Right renal pelvis (tissue), 4 donors: ENCODE results near the gene HBE1. TPM values are rescaled to one million over a fixed set of nuclear protein-coding genes. Genes with fewer than 3 reads are reported as not detected.
"Not testable (repeated sequence)": the region's sequence is repeated elsewhere in the genome, so short reads cannot be mapped to it uniquely, and the experiment has no call there.

Experiments
- DNase-seq, 4 donors: peaks; one replicate each; pipeline ENCODE4 v3.0.0-alpha.2; 2013; ENCODE audit warnings: low read depth in 4 of 4, low spot score in 3 of 4, missing footprints in 1 of 4
- polyA plus RNA-seq, 4 donors: library from polyadenylated mRNA; unstranded; fragments of 120-200 nt; gene quantifications; one replicate each; pipeline ENCODE4 v1.2.1, GENCODE V29; 2013; ENCODE audit not compliant: insufficient read length in 4 of 4

The HBE1 gene
- polyA plus RNA-seq, 4 donors, result 6.6 to 11.6 (median 7.4) TPM

DNA sequence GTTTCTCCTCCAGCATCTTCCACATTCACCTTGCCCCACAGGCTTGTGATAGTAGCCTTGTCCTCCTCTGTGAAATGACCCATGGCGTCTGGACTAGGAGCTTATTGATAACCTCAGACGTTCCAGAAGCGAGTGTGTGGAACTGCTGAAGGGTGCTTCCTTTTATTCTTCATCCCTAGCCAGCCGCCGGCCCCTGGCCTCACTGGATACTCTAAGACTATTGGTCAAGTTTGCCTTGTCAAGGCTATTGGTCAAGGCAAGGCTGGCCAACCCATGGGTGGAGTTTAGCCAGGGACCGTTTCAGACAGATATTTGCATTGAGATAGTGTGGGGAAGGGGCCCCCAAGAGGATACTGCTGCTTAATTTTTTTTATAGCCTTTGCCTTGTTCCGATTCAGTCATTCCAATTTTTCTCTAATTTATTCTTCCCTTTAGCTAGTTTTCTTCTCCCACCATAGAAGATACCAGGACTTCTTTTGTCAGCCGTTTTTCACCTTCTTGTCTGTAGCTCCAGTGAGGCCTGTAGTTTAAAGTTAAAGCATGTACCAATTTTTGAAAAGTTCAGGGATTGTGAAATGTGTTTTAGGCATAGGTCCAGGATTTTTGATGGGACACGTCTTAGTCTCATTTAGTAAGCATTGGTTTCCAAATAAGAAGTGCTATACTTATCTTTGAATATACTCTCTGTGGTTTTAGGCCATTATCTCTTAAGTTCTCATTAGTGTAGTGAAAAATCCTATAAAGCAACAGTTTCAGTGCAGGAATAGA lies 14.9 kb downstream of the HBE1 start, which contains the start of gene HBG2:
Gene HBG2, minus strand, starts transcription at position 136 of the 768 bp plus-strand sequence. Its CDS starts 53 bp downstream, at position 83.
- not testable (repeated sequence) for DNase-seq

DNA sequence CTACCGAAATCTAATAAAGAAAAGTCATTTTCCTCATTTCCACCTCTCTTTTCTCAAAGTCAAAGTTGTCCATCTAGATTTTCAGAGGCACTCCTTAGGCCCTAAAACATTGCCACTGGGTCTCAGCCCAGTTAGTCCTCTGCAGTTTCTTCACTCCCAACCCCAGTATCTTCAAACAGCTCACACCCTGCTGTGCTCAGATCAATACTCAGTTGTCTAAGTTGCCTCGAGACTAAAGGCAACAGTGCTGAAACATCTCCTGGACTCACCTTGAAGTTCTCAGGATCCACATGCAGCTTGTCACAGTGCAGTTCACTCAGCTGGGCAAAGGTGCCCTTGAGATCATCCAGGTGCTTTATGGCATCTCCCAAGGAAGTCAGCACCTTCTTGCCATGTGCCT lies 15.7 kb downstream of the HBE1 start:
- DNase-seq, result not testable (repeated sequence)

DNA sequence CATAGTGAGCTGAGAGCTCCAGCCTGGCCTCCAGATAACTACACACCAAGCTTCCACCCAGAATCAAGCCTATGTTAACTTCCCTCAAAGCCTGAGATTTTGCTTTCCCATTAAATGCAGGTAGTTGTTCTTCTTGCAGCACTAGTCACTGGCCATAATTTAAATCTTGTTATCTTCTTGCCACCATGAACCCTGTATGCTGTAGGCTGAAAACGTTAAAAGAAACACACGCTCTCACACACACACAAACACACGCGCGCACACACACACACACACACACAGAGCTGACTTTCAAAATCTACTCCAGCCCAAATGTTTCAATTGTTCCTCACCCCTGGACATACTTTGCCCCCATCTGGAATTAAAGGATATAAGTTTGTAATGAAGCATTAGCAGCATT lies 16.3 kb downstream of the HBE1 start:
- DNase-seq, result not testable (repeated sequence)

DNA sequence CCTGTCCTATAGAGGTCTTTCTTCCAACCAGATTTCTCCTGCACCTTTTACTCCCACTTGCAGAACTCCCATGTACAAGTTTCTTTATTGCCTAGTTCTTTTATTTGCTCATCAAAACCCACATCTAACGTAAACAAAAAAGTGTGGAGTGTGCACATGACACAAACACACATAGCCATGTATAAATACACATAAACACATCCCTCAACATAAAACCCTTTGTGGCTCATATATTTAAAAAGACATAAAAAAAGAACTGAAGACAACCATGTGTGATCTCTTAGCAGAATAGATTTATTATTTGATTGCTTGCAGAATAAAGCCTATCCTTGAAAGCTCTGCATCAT lies 16.9 kb downstream of the HBE1 start:
- DNase-seq, result no peak

DNA sequence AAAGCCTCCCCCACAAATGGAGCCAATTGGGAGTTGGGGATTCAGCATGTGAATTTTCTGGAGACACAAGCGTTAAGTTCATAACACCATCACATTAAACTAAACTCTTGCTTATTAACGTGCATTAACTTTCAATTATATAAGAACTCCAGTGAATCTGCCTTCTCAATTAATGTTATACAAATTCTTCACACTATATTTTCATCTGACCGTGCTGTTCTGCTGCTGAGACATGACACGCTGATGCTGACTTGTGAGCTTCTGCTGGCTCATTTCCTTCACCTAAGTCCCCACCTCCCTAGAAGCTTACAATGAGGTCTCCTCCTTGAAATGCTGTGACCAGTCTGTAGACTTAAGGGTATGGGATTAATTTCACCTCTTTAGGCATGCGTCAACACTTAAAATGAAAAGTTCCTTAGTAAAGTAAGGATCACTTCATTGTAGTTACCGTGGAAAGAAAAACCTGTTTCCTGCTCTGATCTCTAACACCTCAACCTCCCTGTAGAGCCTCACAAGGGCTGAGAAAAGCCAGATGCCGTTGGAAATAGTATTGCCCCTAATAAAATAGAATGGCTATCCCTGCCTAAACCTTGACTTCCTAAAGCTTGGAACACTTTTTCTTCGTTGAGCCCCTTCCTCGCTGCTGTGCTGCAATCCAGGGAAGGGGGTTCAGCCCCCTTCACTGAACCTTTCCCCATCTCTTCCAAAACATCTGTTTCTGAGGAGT lies 17.4 kb downstream of the HBE1 start:
- DNase-seq, result no peak

DNA sequence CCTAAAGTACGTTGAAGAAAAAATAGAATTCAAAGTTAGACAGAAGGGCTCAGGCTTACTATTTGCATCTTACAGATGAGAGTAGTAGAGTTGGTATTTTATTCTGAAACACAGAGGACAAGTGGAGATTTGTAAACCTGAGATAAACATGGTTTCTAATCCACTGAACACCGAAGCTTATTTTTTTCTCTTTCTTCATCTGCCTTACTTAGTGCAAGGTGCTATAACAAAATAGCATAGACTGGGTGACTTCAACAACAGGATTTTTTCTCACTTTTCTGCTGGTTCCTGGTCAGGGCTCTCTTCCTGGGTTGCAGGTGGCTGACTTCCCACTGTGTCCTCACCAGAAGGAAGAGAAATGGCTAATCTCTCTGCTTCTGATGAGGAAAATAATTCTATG lies 18.0 kb downstream of the HBE1 start:
- no peak for DNase-seq

DNA sequence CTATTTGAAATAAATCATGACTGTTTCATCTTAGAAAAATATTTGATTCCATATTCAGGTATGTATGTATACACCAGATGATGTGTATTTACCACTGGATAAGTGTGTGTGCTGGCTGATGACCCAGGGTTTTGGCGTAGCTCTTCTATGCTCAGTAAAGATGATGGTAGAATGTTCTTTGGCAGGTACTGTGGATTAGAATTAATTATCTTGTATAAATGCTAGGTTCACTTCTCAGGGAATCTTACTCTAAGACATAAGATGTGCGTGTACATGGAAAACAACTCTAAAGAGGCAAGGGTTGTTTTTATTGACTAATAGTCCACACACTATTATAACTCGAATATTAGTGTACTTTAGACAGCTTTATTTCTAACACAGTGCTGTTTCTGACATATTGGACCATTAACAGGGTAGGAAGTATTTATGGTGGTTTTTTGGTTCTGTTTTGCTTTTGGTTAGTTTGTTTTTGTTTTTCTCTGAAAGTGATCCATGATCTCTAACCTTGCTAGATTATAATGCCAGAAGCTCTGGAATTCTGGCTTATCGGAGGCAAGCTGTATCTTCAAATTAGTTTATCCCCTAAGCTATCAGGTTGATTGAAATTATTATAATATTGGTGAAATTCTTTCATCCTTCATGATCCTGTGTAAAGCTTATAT lies 19.1 kb downstream of the HBE1 start:
- no peak for DNase-seq

DNA sequence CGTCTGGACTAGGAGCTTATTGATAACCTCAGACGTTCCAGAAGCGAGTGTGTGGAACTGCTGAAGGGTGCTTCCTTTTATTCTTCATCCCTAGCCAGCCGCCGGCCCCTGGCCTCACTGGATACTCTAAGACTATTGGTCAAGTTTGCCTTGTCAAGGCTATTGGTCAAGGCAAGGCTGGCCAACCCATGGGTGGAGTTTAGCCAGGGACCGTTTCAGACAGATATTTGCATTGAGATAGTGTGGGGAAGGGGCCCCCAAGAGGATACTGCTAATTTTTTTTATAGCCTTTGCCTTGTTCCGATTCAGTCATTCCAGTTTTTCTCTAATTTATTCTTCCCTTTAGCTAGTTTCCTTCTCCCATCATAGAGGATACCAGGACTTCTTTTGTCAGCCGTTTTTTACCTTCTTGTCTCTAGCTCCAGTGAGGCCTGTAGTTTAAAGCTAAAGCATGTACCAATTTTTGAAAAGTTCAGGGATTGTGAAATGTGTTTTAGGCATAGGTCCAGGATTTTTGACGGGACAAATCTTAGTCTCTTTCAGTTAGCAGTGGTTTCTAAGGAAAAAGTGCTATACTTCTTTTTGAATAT lies 19.8 kb downstream of the HBE1 start, which contains the start of gene HBG1:
Gene HBG1, minus strand, starts transcription at position 51 of the 590 bp plus-strand sequence. CDS start 53 bp downstream, outside the sequence.
- not testable (repeated sequence) for DNase-seq

DNA sequence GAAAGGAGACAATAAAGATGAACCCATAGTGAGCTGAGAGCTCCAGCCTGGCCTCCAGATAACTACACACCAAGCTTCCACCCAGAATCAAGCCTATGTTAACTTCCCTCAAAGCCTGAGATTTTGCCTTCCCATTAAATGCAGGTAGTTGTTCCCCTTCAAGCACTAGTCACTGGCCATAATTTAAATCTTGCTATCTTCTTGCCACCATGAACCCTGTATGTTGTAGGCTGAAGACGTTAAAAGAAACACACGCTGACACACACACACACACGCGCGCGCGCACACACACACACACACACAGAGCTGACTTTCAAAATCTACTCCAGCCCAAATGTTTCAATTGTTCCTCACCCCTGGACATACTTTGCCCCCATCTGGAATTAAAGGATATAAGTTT lies 21.2 kb downstream of the HBE1 start:
- DNase-seq, result not testable (repeated sequence)

DNA sequence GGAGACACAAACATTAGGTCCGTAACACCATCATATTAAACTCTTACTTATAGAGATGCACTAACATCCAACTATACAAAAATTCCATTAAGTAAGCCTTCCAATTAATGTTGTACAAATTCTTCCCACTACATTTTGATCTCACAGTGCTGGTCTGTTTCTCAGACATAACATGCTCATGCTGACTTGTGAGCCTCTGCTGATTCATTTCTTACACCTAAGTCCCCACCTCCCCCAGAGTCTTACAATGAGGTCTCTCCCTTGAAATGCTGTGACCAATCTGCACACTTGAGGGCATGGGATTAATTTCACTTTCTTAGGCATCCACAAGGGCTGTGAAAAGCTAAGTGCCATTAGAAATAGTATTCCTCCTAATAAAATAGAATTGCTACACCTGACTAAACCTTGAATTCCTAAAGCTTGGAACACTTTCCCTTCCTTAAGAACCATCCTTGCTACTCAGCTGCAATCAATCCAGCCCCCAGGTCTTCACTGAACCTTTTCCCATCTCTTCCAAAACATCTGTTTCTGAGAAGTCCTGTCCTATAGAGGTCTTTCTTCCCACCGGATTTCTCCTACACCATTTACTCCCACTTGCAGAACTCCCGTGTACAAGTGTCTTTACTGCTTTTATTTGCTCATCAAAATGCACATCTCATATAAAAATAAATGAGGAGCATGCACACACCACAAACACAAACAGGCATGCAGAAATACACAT lies 22.1 kb downstream of the HBE1 start:
- DNase-seq, result no peak

DNA sequence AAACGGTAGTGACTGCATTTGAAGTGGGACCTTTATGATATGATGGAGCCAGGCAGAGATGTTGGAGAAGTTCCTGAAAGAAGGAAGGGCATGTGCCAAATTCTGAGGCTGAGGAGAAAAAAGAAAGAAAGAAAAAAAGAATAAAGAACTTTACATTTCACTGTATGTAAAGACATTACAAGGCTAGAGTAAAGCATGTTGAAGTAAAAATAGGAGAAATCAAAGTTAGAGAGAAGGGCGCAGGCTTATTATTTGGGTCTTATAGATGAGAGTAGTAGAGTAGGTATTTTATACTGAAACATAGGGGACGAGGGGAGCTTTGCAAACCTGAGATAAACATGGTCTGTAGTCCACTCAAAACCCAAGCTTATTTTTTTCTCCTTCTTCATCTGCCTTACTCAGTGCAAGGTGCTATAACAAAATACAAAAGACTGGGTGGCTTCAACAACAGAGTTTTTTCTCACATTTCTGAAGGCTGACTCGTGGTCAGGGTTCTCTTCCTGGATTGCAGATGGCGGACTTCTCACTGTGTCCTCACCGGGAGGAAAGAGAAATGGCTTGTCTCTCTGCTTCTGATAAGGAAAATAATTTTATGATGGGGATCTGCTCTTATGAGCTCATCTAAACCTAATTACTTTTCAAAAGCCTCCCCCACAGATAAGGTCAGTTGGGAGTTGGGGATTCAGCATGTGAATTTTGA lies 22.8 kb downstream of the HBE1 start:
- no peak for DNase-seq

DNA sequence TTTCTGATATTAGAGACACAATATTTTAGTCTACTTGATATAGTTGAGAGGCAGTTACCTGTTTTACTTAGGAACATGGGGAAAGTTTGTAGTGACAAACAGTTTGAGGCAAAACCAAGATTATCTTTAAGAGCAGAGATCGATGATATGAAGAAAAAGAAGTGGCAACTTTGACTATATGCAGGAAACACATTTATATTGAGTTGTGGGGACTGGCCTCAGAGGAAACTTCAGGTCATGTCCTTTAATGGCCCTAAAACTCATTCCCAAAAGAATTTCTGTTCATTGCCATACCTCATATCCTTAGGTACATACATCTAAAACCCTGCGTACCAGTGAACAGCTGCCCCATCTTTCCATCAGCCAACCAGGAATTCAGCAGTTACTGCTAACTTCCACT lies 24.6 kb downstream of the HBE1 start:
- no peak for DNase-seq

DNA sequence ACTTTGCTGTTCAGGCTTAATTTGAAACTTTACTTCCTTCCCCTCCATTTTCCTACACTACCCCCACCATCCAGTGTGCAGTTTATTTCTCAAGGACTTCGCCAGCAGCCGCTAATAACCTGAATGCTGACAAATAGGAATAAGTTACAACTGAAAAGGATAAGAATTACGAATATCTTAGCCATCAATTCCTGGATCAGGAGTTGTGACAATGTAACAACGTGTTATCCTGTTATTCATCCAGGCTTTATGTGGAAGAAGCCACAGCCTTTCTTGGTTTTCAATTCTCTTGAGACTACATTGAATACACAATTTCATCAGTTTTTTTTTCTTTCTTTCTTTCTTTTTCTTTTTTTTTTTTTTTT lies 25.9 kb downstream of the HBE1 start:
- DNase-seq, result no peak

DNA sequence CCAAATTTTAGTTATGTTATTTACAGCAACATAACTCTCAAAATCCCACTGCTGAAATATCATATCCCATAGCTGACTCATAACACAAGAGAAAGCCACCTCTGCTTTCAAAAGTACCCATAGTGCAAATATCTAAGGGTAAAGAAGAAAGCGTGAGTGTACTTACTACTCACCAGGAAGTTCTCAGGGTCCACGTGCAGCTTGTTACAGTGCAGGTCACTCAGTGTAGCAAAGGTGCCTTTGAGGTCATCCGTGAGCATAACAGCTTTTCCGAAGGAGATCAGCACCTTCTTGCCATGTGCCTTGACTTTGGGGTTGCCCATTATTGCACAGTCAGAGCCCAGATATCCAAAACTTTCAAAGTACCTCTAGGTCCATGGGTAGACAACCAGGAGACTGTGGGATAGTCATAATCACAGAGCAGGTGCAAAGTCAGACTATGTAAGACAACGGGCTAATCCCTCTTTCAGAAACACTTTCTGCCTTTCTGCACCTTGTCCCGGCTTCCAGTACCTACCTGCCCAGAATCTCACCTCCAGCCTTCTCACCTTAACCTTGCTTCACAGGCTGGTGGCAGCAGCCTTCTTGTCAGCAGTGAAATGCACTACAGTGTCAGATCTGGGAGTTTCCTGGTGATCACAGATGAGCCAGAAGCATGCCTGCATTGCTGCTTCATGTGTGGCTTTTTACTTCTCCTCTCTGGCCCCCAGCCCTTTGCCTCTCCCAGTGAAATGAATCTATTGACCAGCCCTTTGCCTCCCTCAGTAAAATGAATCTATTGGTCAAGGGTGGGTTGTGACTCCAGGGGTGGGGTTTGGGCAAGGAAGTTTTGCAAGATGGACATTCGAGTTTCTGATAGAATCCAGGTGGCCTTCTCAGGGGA lies 26.6 kb downstream of the HBE1 start:
- DNase-seq, result no peak

DNA sequence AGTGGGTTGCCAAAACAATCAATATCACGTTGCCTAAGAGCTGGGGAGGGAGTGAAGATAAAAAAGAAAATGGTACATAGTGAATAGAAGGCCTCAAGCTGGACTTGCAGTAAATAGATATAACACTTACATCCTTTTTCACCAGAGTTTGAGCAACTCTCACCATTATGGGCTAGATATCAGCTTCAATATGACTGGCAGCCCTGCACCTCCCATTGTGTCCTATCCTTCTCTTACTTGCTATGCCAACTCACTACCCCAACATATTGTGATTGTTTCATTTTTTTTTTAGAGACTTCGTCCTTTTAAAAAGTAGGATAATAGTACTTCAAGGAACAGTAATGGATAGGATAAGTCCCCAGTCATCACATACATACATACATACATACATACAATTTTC lies 27.5 kb downstream of the HBE1 start:
- DNase-seq, result no peak

DNA sequence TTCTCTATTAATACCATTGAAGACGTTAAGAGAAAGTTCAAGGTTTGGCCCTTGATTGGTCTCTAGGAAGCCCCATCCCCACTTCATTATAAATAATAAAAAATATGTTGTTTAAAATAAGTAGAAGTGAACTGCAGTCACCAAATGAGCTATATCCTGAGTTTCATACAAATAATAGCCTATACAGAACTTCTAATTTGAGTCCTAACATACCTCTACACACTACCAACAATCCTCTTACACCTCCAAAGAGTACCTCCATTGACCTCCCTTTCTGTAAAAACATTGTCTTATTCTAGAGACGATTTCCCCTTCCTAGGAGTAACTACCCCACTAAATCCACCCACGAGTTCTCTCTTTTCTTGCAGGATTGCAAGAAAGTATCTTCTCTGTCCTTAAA lies 28.3 kb downstream of the HBE1 start:
- DNase-seq, result no peak

DNA sequence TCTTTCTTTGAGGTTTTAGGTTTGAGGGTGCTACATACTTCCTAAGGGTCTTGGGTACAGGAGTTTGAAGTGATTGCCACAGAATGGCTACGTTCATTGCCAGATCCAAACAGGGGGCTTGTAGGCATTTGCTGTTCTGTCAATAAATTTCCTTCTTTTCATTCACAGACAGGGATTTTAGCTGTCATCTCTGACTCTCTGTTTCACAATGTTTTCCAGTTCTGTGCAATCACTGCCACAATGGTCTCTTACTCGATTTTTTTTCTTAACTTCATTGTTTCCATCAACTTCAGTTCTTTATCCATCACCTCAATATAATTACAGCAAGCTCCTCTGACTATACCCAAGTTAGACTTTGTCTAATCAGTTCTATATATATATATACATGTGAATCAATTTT lies 29.3 kb downstream of the HBE1 start:
- DNase-seq, result no peak

DNA sequence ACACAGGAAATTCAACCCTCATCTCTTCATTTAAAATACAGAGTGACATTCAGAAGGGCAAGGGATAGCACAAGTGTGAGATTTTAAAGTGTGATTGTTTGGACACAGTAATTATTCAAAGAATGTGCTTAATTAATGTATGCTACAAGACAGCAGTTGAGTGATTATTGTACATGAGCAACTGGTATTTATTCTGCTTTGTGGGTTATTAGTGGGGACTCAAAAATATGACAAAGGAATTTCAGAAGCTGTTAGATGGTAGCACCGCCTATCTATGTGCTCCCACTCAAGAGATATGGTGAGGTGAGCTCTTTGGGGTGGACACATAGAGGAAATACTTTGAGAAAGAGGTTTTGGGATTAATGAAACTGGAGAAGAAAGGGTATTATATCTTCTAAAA lies 29.7 kb downstream of the HBE1 start:
- no peak for DNase-seq

DNA sequence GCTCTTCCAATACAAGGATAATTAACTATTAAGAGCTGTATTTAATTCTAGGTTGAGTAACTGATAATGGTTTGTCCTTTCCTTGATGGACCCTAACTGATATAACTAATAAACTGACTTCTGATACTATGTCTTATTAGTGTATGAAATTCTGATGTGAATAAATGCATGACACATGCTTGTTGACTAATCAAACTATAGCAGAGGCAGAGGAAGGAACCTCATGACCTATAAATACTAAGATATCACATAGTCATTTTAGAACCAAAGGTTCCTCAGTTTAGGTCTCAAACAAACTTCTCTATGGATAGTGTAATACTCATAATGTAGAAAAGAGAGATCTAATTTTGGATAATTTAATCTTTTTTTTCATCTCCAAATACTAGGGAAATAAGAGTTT lies 30.7 kb downstream of the HBE1 start:
- no peak for DNase-seq
